GM10266 (cell line): ENCODE measurements around the gene POLA2.
A peak's percentile ranks its signal among the peaks of the same experiment; 100 is the strongest.

Experiments used
- DNase-seq: peaks from one replicate; pipeline ENCODE4 v3.0.0; 2012; ENCODE audit errors: extremely low spot score
- CTCF ChIP-seq: IDR thresholded peaks from 2 replicates; pipeline ENCODE4 v1.5.1; 2012; ENCODE audit warnings: mild to moderate bottlenecking, low read depth; ENCODE audit not compliant: control insufficient read depth, insufficient read depth; ENCODE audit errors: missing control alignments

Gene POLA2

GRCh38 chr11:65288706-65289536, 27.2 kb downstream of the POLA2 start:
- TF ChIP-seq CTCF, result no peak
- no peak for DNase-seq

- TF ChIP-seq CTCF, result no peak
- DNase-seq, result peak; percentile 72
Measured at GRCh38 chr11:65290448-65291165, 28.8 kb downstream of the POLA2 start.

- DNase-seq, result no peak
Measured at GRCh38 chr11:65291613-65292012, 29.9 kb downstream of the POLA2 start.

GRCh38 chr11:65292890-65293289, 31.1 kb downstream of the POLA2 start:
- TF ChIP-seq CTCF, result no peak
- no peak for DNase-seq

More at GRCh38 chr11:65291613-65292012, 29.9 kb downstream of the POLA2 start:
- TF ChIP-seq CTCF, result no peak

- DNase-seq, result no peak
- no peak for TF ChIP-seq CTCF
Measured at GRCh38 chr11:65293909-65294381, 32.2 kb downstream of the POLA2 start.

- no peak for DNase-seq
- TF ChIP-seq CTCF, result no peak
Measured at GRCh38 chr11:65295001-65295400, 33.2 kb downstream of the POLA2 start.
